Large intestine (tissue), 3 donors: ENCODE data around the gene DOCK6. TPM values are rescaled to one million over a fixed set of nuclear protein-coding genes. Genes with fewer than 3 reads are reported as not detected.
"Not testable (repeated sequence)": the region's sequence is repeated elsewhere in the genome, so short reads cannot be mapped to it uniquely, and the experiment has no call there.

ENCODE experiments used
- DNase-seq, 2 donors: peaks; one replicate each; pipeline versions ENCODE4 v3.0.0 to v3.0.0-alpha.2; 2013
- H3K27ac ChIP-seq: one replicate; pipeline ENCODE4 v1.5.1; 2013; ENCODE audit warnings: low read length
- H3K27me3 ChIP-seq: 2 replicates; pipeline ENCODE4 v1.6.1; 2013; ENCODE audit warnings: low read length; ENCODE audit not compliant: control insufficient read depth, insufficient read depth
- H3K36me3 ChIP-seq: 2 replicates; pipeline ENCODE4 v1.6.1; 2013; ENCODE audit warnings: low read length; ENCODE audit not compliant: control insufficient read depth, insufficient read depth
- H3K4me1 ChIP-seq: one replicate; pipeline ENCODE4 v1.6.1; 2013; ENCODE audit warnings: low read length; ENCODE audit not compliant: control insufficient read depth, insufficient read depth
- H3K4me3 ChIP-seq: one replicate; pipeline ENCODE4 v1.5.1; 2013; ENCODE audit warnings: low read length
- H3K9me3 ChIP-seq: one replicate; pipeline ENCODE4 v1.6.1; 2013; ENCODE audit warnings: mild to moderate bottlenecking, low read depth, low read length, moderate library complexity; ENCODE audit not compliant: control insufficient read depth
- WGBS: methylation state at CpG from one replicate; pipeline ENCODE4 v1.1.5; 2013; ENCODE audit warnings: low lambda C conversion rate; ENCODE audit not compliant: insufficient coverage; 5-methylcytosine and 5-hydroxymethylcytosine counted together
- polyA plus RNA-seq: library from polyadenylated mRNA; unstranded; fragments of 120-200 nt; gene quantifications from one replicate; pipeline ENCODE4 v1.2.1, GENCODE V29; 2013

DOCK6 gene
- polyA plus RNA-seq, 1 donor = 48.3 TPM

DNA sequence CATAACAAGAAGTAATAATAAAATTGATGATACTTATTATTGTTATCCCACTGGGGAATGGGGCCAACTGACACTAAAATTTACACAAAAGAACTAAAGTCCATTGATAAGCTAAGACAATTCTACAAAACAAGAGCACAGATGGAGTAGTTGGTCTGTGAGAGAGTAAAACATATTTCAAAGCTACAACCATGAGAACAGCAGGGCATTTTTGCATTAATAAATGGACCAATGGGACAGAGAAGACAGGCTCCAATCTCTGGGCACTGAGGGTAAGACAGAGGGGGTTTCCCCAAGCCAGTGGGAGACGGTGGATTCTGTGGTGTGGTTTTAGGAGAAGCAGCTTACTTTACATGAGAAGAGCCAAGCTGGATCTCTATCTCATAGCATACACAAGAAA, 79.3 kb downstream of the DOCK6 start:
- no peaks in the 10 kb centered on the region for H3K4me1 ChIP-seq
- no peak overlapping the region for H3K4me3 ChIP-seq
- peaks cover 42% of the 10 kb centered on the region for H3K36me3 ChIP-seq
- H3K27ac ChIP-seq = no peak overlapping the region
- no peaks in the 10 kb centered on the region for H3K27me3 ChIP-seq
- no peak for DNase-seq
- no CpG with 5 or more reads among the region's 1 CpG for WGBS
- H3K9me3 ChIP-seq = no peaks in the 10 kb centered on the region

- DNase-seq = no peak
- Histone ChIP-seq H3K27ac (no peak overlapping the region), H3K27me3 (no peaks in the 10 kb centered on the region), H3K4me3 (no peak overlapping the region), H3K36me3 (peaks cover 44% of the 10 kb centered on the region), H3K4me1 (no peaks in the 10 kb centered on the region), H3K9me3 (no peaks in the 10 kb centered on the region)
- whole genome bisulfite sequencing = no CpG with 5 or more reads among the region's 4 CpGs
Observed at GRCh38 chr19:11181488-11181887, 80.8 kb downstream of the DOCK6 start.

GRCh38 chr19:11180975-11181374, 81.3 kb downstream of the DOCK6 start:
- not testable (repeated sequence) for H3K27me3 ChIP-seq, DNase-seq, H3K27ac ChIP-seq, H3K4me3 ChIP-seq, H3K4me1 ChIP-seq, H3K9me3 ChIP-seq
- H3K36me3 ChIP-seq = peaks cover 48% of the 10 kb centered on the region
- WGBS = 100% methylated on average over 1 of the region's 8 CpGs

GRCh38 chr19:11180346-11180745, 82.0 kb downstream of the DOCK6 start:
- Histone ChIP-seq H3K27ac (no peak overlapping the region), H3K4me3 (no peak overlapping the region), H3K9me3 (no peaks in the 10 kb centered on the region), H3K4me1 (no peaks in the 10 kb centered on the region), H3K36me3 (peaks cover 47% of the 10 kb centered on the region), H3K27me3 (no peaks in the 10 kb centered on the region)
- no peak for DNase-seq
- no CpG with 5 or more reads among the region's 8 CpGs for WGBS

GRCh38 chr19:11179716-11180297, 82.5 kb downstream of the DOCK6 start:
- 80% methylated on average over 1 of the region's 11 CpGs for WGBS
- no peaks in the 10 kb centered on the region for H3K9me3 ChIP-seq
- no peak for DNase-seq
- H3K36me3 ChIP-seq = peaks cover 44% of the 10 kb centered on the region
- no peaks in the 10 kb centered on the region for H3K4me1 ChIP-seq
- no peak overlapping the region for H3K27ac ChIP-seq
- H3K27me3 ChIP-seq = no peaks in the 10 kb centered on the region
- H3K4me3 ChIP-seq = no peak overlapping the region

DNA sequence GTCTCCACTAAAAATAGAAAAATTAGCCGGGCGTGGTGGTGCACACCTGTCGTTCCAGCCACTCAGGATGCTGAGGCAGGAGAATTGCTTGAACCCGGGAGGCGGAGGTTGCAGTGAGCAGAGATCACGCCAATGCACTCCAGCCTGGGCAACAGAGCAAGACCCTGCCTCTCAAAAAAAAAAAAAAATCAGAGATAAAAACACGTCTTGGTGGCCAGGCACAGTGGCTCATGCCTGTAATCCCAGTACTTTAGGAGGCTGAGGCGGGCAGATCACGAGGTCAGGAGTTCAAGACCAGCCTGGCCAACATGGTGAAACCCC, 83.2 kb downstream of the DOCK6 start:
- H3K36me3 ChIP-seq = peaks cover 47% of the 10 kb centered on the region
- WGBS = no CpG with 5 or more reads among the region's 9 CpGs
- not testable (repeated sequence) for H3K4me1 ChIP-seq, H3K27ac ChIP-seq, DNase-seq, H3K27me3 ChIP-seq, H3K4me3 ChIP-seq, H3K9me3 ChIP-seq

- H3K9me3 ChIP-seq = peaks cover 2% of the 10 kb centered on the region
- DNase-seq = no peak
- H3K27ac ChIP-seq = no peak overlapping the region
- peaks cover 56% of the 10 kb centered on the region for H3K36me3 ChIP-seq
- no CpG with 5 or more reads among the region's 9 CpGs for WGBS
- H3K4me3 ChIP-seq = no peak overlapping the region
- H3K4me1 ChIP-seq = no peaks in the 10 kb centered on the region
- H3K27me3 ChIP-seq = no peaks in the 10 kb centered on the region
Observed at GRCh38 chr19:11177592-11177991, 84.7 kb downstream of the DOCK6 start.

- H3K36me3 ChIP-seq = peaks cover 56% of the 10 kb centered on the region
Observed at GRCh38 chr19:11176466-11177193, 85.7 kb downstream of the DOCK6 start.

DNA sequence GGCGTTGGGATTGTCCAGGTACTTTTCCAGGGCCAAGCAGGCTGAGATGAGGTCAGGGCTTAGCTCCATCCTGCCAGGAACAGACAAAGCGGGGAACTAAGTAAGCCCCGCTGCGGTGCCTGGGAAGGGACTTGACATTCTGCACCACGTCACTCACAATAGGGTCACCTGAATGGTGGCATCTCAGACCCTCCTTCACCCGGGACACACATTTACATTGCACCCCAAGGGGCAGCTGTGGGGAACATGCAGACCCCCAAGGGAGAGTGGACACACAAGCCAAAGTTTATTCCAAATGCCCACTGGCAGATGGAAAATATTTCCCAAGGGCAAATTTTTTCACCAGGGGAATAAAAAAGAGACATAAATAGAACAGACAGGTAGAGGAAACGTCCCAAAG, 86.4 kb downstream of the DOCK6 start:
- Histone ChIP-seq H3K36me3 (peaks cover 59% of the 10 kb centered on the region), H3K9me3 (peaks cover 2% of the 10 kb centered on the region), H3K27me3 (no peaks in the 10 kb centered on the region), H3K4me3 (no peak overlapping the region), H3K4me1 (no peaks in the 10 kb centered on the region), H3K27ac (no peak overlapping the region)
- WGBS = no CpG with 5 or more reads among the region's 7 CpGs
- DNase-seq = no peak

More at GRCh38 chr19:11176466-11177193, 85.7 kb downstream of the DOCK6 start:
- H3K27me3 ChIP-seq = no peaks in the 10 kb centered on the region
- H3K9me3 ChIP-seq = peaks cover 2% of the 10 kb centered on the region
- no peak overlapping the region for H3K27ac ChIP-seq
- WGBS = no CpG with 5 or more reads among the region's 18 CpGs
- H3K4me3 ChIP-seq = no peak overlapping the region
- no peak for DNase-seq
- H3K4me1 ChIP-seq = no peaks in the 10 kb centered on the region

- Histone ChIP-seq H3K9me3 (peaks cover 2% of the 10 kb centered on the region), H3K4me3 (no peak overlapping the region), H3K36me3 (peaks cover 69% of the 10 kb centered on the region), H3K4me1 (no peaks in the 10 kb centered on the region), H3K27me3 (no peaks in the 10 kb centered on the region), H3K27ac (no peak overlapping the region)
- WGBS = no CpG with 5 or more reads among the region's 27 CpGs
- DNase-seq = no peak
Observed at GRCh38 chr19:11174336-11174735, 88.0 kb downstream of the DOCK6 start.
